Keratinocyte (primary cell): Measurements from ENCODE around the gene IRX3.

Experiments
- EZH2 ChIP-seq: IDR thresholded peaks from one replicate; pipeline ENCODE4 v1.6.1; 2012; ENCODE audit warnings: inconsistent platforms, mild to moderate bottlenecking, low read length, moderate library complexity
- TF ChIP-seq, protein P1 (sequence below), 3 experiments: IDR thresholded peaks in 1 of 3; conservative IDR thresholded peaks in 1 of 3; optimal IDR thresholded peaks in 1 of 3; 2 replicates in 2 of 3; 3 replicates in 1 of 3; pipeline versions ENCODE3 to v1.5.1; 2011; ENCODE audit warnings: low read length in 3 of 3, mild to moderate bottlenecking in 3 of 3, moderate library complexity in 2 of 3, control low read depth in 1 of 3, inconsistent platforms in 1 of 3; ENCODE audit not compliant: insufficient read depth in 2 of 3; ENCODE audit errors: extremely low read depth in 1 of 3

DNA sequence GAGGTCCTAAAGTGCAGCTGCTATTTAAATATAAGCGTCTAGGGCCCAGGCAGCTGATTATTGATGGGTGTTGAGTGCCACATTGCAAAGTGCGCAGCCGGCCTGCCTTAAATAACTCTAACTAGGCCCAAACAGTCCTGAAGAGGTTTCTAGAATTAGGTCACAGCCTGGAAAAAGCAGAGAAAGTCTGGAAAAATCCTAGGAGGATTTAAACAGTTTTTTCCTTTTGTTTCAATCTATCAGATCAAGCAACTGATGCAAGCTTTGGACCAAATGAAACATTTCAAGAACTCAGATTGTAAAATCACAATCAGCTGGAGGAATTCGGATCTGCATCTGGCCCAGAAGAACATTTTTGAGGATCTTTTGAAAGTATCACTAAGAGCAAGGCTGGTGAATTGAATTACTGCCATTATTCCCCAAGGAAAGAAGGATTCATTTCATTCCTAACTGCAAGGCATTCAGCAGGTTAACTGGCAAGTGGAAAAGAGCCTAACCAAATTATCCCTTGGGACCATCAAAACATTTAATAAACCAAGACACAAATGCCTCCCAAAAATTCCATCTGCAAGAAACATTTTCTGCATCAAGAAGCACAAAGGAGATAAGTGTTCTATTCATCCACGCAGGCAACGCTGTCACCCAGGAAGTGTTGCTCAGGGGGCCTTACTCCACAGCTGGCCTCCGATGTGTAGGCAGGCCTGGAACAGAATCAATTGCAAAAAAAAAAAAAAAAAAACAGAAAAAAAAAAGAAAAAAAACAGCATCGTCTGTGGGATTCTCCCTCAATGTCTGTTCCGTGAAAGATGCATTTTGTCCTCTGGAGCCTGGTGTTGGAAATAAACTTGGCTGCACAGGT is 46.1 kb downstream of the IRX3 start:
- TF ChIP-seq, protein P1, sequence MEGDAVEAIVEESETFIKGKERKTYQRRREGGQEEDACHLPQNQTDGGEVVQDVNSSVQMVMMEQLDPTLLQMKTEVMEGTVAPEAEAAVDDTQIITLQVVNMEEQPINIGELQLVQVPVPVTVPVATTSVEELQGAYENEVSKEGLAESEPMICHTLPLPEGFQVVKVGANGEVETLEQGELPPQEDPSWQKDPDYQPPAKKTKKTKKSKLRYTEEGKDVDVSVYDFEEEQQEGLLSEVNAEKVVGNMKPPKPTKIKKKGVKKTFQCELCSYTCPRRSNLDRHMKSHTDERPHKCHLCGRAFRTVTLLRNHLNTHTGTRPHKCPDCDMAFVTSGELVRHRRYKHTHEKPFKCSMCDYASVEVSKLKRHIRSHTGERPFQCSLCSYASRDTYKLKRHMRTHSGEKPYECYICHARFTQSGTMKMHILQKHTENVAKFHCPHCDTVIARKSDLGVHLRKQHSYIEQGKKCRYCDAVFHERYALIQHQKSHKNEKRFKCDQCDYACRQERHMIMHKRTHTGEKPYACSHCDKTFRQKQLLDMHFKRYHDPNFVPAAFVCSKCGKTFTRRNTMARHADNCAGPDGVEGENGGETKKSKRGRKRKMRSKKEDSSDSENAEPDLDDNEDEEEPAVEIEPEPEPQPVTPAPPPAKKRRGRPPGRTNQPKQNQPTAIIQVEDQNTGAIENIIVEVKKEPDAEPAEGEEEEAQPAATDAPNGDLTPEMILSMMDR (optimal IDR thresholded peaks at IDR 0.05 in 1 of 3, IDR thresholded peaks at IDR 0.05 in 1 of 3, conservative IDR thresholded peaks at IDR 0.05 in 1 of 3; ENCODE audit: extremely low read depth in 1 of 3, insufficient read depth in 2 of 3, low read length in 3 of 3) = no peak
- TF ChIP-seq EZH2 = no peak
